Astrocyte (in vitro differentiated cells and primary cell): ENCODE results near the gene ABHD17C.

ENCODE experiments used
- EZH2 ChIP-seq: IDR thresholded peaks from 2 replicates; pipeline ENCODE4 v1.6.1; 2012; ENCODE audit warnings: mild to moderate bottlenecking, low read length, inconsistent platforms; ENCODE audit not compliant: insufficient read depth
- TF ChIP-seq, protein P1 (sequence below): IDR thresholded peaks from 2 replicates; pipeline ENCODE4 v1.5.1; 2011; ENCODE audit warnings: low read depth, mild to moderate bottlenecking, inconsistent platforms, low read length, moderate library complexity; ENCODE audit not compliant: insufficient read depth

DNA sequence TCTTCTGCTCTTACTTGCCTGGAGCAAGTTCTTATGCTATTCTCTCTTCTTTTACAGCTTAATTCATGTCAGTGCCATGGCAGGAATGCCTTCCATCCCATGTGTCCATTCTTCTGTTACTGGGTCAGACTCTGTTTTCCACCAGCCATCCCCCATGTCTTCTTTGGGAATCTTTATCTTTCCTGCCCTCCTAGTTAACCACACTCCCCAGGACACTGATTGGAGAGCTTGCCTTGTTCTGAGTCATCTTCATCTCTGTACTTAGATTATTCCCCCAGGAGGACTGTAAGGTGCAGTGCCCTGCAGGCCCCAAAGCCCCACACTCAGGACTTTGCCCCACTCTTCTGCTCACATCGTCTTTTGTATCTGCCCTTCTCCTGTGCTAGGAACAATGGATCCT, 3.6 kb downstream of the ABHD17C start:
- TF ChIP-seq, protein P1, sequence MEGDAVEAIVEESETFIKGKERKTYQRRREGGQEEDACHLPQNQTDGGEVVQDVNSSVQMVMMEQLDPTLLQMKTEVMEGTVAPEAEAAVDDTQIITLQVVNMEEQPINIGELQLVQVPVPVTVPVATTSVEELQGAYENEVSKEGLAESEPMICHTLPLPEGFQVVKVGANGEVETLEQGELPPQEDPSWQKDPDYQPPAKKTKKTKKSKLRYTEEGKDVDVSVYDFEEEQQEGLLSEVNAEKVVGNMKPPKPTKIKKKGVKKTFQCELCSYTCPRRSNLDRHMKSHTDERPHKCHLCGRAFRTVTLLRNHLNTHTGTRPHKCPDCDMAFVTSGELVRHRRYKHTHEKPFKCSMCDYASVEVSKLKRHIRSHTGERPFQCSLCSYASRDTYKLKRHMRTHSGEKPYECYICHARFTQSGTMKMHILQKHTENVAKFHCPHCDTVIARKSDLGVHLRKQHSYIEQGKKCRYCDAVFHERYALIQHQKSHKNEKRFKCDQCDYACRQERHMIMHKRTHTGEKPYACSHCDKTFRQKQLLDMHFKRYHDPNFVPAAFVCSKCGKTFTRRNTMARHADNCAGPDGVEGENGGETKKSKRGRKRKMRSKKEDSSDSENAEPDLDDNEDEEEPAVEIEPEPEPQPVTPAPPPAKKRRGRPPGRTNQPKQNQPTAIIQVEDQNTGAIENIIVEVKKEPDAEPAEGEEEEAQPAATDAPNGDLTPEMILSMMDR = no peak
- TF ChIP-seq EZH2 = no peak
